ENCODE measurements around the gene DUS3L. TPM values are rescaled to one million over a fixed set of nuclear protein-coding genes. Genes with fewer than 3 reads are reported as not detected.

Gene DUS3L
- total RNA-seq, 1 experiment from 2014 or later, result 24.5 TPM

DNA sequence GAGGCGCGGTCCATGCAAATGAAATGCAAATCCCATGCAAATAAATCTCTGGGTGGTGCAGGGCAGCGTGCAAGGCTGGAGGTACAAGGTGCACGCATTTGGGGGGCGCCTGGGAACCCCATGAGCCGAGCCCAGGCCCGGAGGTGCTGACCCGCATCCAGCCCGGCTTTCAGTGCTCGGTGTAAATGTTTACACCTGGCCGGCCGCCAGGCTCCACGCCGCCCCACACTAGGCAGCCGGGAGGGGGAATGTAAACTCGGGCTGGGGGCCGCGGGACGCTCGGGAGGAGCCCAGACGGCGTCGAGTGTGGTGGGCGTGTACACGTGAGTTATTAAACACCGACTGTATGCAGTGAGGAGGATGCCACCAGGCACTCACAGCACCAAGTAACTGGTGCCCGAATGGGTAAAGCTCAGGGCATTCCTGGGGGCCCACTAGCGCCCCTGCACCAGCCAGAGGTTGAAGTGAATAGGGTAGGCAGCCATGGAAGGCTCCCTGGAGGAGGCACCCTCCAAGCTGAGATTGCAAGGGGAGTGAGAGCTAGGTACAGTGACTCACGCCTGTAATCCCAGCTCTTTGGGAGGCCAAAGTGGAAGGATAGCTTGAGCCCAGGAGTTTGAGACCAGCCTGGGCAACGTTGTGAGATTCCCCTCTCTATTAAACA, 31.4 kb upstream of the DUS3L start:
- DNase-seq (ENCODE audit: low read depth), result no peak

DNA sequence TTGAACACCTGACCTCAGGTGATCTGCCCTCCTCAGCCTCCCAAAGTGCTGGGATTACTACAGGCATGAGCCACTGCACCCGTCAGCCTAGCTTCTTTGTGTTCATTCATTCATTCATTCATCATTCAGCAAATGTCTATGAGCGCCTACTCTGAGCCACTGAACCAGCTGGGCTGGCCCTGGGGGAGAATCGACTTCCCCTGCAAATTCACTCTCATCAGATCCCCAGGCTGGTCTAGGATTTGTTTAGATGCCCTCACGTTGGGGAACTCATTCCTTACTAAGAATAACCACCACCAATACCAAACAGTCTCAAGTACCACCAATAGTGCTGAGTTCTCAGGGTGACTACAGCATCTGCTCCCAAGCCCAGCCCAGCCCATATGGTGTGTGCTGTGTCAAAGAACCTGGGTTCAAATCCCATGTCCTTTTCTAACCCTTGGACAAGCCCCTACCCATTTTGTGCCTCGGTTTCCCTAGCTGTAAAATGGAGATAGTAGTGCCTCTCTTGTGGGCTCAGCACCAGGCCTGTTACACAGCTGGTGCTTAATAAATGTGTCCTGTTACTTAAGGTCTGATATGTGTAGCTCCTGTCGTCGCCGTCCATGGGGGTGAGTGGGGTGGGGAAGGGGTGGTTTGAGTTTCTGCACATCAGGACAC, 30.7 kb upstream of the DUS3L start:
- DNase-seq (ENCODE audit: low read depth), result no peak

DNA sequence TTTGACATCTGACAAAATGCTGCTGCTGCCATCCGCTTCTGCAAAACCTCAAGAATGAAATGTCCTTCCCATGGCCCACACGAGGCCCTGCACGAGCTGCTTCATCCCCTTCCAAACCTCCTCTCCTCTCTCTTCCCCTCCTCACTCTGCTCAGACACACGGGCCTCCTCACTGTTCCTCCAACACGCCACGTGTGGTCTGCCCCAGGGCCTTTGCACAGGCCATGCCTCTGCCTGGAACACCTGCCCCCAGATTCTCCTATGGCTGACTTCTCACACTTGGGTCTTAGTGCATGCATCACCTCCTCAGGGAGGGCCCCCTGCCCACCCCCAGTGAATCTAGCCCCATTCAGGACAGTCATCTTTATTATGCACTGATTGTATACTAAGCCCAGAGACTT, 29.8 kb upstream of the DUS3L start:
- DNase-seq (ENCODE audit: low read depth), result no peak

DNA sequence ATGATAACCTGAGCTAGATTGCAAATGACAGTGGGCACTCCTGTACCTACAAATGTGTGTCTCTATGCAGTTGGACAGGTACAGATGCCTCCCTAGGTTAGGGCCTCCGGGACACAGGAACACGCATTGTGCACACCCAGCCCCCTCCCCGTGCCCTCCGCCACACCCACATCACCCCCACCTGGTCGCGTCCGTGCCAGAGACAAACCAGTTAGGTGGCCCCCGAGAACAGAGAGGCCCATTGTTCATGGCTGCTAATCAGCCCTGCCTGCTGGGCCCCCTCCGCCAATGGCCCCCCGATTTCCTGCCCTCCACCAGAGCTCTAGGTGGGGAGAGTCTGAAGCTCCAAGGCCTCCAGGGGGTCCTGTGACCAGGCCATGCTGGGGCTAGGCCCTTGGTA, 27.6 kb upstream of the DUS3L start:
- no peak for DNase-seq (ENCODE audit: low read depth)

DNA sequence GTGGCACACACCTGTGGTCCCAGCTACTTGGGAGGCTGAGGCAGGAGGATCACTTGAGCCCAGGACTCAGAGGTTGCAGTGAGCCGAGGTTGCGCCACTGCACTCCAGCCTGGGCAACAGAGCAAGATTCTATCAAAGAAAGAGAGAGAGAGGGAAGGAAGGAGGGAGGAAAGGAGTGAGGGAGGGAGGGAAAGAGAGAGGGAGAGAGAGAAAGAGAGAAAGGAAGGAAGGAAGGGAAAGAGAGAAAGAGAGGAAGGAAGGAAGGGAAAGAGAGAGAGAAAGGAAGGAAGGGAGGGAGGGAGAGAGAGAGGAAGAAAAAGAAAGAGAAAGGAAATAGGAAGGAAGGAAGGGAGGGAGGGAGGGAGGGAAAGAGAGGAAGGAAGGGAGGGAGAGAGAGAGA, 26.3 kb upstream of the DUS3L start:
- DNase-seq (ENCODE audit: low read depth), result no peak

DNA sequence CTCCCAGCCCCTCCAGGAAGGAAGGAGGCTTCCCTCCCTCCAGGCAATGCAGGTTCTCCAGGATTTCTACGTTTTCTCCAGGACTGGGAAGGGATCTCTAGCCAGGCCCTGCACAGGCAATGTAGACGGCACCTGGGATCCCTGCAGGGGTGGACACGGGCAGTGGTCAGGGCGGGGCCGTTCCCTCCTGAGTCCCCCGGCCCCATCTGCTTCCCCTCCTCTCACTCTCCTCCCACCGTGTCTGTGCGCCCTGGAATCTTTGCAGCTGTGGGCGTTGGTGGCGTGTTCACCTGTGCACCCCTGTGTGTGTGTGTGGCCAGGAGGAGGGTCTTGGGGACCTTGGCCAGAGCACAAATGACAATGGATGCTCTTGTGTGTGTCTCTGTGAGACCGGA, 23.9 kb upstream of the DUS3L start:
- DNase-seq (ENCODE audit: low read depth), result no peak

DNA sequence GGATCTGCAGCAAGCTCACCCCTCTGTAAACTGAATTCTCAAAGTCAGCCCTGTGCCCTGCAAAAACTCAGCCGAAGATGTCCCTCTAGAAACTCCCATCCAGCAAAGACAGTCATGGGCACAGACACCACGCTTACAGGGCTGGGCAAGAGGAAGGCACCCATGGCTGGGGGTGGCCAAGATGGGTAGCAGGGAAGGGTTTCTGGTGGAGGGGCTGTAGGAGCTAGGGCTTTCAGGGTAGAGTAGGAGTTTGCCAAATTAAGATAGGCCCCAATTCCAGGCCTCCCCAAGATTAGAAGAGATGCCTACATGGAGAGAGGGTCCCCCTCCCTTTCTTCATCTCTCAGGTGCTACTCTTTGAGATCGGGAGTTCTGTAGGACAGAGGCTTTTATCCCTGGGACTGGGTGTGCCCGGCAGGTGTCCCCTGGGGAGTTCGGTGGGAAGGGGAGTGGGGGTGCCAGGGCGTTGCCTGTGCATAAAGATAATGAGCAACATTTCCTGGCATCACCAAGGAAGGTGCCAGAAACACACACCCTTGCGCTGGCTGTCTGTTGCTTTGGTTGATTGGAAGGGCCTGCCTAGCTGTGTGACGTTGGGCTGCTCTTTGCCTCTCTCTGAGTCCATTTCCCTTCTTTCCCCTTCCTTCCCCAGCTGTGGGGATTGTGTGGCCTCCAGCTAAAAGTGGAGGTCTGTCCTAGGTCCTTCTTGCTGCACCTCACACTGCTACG, 23.3 kb upstream of the DUS3L start:
- DNase-seq (ENCODE audit: low read depth), result no peak

DNA sequence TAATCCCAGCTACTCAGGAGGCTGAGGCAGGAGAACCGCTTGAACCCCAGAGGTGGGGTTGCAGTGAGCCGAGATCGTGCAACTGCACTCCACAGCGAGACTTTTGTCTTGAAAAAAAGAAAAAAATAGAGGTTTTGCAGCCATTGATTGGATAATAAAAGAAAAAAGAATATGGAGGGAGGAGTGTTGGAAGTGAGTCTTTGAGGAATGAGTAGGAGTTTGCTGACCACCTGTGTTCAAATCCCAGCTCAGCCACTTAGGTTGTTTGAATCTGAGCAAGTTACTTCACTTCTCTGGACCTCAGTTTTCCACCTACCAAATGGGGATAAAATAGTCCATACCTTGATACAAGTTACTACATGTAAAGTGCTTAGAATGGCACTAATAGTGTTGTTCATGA, 20.2 kb upstream of the DUS3L start:
- no peak for DNase-seq (ENCODE audit: low read depth)

DNA sequence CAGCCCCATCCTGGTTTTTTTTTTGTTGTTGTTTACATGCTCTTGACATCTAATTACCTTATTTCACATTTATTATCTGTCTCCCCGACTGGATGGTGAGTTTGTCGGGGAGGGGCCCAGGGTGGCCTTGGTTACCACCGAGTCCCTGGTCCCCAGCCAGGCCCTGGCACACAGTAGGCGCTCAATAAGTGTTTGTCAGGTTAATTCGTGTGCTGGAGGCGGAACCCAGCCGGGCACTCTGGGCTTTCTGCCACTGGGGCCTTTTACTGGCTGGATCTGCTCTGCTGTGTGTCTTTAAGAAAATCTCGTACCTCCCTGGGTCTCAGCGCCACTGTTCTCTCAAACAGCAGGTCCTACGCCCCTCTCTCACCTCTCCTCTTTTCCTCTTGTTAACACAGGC, 18.5 kb upstream of the DUS3L start:
- DNase-seq (ENCODE audit: low read depth), result no peak

DNA sequence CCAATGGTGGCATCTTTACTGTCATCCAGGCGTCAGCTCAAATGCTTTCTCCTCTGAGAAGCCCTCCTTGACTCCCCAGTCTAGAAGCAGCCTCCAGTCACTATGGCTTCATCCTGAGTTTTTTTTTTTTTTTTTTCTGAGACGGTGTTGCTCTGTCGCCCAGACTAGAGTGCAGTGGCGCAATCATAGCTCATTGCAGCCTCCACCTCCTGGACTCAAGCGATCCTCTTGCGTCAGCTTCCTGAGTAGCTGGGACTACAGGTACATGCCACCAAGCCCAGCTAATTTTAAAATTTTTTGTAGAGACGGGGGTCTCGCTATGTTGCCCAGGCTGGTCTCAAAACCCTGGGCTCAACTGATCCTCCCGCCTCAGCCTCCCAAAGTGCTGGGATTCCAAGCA, 18.1 kb upstream of the DUS3L start:
- DNase-seq (ENCODE audit: low read depth), result no peak

DNA sequence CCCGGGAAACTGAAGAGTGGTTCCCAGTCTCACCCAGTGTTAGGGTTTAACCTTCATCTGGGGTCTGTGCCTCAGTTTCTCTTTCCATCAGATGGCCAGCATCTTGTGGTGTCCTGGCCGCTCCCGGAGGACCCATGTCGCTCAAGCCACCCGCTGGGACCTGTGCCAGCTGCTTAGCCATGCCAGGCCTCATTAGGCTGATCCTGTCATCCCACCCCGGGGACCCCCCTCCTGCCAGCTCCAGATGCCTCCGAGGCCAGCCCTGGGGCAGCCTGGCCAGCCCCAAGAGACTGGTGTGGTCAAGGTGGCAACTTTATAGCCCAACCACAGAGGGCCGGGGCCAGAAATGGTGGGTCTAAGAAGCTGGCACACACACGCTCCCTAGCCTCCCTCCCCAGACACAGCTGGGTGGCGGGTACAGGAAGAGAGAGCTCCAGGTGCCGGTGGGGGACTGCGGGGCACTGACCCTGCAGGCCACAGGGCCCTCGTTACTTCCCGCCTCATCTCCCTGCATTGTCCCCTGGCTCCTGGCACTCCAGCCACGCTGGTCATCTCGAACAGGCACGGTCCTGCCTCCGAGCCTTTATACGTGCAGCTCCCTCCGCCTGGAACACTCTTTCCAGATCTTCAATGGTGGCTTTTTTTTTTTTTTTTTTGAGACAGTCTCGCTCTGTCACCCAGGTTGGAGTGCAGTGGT, 17.3 kb upstream of the DUS3L start:
- DNase-seq (ENCODE audit: low read depth), result no peak

DNA sequence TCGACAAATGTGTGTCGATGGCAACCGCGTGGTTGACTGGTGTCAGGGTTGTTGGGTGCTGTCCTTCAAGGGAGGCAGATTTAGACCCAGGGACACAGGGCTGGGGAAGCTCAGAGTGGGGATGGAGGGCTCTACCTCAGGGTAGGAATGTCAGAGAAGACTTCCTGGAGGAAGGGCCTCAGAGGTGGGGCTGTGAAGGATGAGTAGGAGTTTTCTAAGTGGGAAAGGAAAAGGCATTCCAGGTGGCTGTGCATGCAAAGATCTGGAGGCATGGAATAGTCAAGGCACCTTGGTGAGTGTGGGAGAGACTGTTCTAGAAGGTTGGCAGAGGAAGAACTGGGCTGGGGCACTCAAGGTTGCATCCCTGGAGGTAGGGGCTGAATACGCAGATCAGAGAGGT, 15.9 kb upstream of the DUS3L start:
- no peak for DNase-seq (ENCODE audit: low read depth)

DNA sequence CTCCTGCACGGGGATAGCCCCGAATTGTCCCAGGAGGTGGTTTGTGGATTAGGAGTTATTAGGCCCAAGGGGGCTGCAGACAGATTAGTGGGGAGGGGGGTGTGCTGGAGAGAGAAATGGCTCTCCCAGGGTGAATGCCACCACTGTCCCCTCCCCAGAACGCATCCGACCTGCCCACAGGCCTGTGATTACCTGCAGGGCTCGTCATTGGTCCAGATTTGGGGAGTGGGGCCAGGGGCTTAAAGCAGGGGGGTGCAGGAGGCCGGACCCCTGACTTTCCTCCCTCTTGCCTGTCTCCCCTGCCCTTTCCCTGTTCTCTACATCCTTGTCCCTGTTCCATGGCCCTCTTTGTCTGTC, 15.1 kb upstream of the DUS3L start:
- no peak for DNase-seq (ENCODE audit: low read depth)

DNA sequence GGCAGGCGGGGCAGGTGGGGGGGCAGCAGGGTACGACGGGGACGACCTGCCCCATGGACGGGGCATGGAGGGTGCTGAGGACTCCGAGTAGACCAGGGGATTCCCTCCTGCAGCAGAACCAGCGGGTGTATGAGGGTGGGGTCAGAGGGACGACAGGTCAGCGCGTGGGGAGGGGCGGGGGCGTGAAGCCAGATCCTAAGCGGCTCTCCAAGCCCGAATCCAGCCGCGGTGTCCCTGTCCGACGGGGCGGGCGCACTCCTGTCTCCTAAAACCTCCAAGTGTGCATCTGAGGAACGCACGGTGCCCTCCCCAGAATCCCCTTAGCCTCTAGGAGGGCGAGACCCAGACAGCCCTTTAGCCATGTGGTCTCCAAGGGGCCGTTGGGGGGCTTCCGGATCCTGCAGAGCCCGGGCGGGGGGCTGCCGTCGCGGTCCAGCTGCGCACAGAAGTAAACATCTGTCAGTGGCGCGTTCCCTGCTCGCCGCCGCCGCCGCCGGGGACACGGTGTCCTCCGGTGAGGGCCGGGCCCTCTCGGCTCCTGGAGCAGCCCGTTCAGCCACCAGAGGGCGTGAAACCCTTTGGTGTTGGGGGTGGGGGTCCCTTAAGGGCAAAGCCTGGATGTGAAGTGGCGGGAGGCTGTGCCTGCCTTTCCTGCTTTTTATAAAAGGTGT, 14.6 kb upstream of the DUS3L start:
- peak; percentile 37 for DNase-seq (ENCODE audit: low read depth)

DNA sequence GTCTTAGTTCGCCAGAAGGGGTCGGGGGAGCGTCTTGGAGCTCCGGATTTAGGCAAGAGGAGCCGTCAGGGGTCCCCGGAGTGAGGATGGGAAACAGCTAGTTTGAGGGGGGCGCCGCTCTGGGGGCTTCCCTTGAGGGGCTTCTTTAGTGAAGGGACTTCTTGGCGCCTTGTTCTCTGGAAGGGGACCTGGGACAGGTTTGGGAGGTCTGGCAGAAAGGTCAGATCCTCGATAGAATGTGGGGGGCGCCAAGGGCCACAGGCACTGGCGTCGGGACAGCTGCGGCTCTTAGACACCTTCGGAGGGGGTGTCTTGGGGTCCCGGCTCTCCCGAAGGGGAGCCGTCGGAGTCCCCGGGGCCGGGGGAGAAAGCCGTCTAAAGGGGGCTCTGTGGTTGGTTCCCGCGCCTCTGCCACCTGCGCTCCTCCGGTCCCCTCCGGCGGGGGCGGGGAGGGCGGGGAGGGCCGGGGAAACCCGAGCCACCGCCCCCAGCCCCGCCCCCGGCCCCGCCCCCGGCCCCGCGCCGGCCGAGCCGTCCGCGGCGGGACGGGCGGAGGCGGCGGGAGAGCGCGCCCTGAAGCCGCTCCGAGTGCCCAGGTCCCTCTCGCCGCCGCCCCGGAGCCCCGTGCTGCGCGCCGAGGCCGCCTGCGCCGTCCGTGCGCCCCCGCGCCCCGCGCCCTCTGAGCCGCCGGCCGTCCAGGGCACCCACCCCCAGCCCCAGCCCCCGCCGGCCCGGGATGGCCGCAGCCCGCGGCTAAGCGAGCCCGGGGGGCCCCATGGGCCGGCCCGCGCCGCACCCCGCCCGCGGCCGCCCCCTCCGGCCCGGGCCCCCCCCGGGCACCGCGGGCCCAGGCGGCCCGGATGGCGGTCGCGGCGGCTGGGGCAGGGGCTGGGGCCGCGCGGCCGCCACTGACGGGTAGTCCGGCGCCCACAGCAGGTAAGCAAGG, 13.8 kb upstream of the DUS3L start, which contains the start of gene NRTN:
NRTN (plus strand) TSS at position 552 of the 946 bp plus-strand sequence. CDS start 19,099 bp downstream, outside the sequence.
- no peak for DNase-seq (ENCODE audit: low read depth)

DNA sequence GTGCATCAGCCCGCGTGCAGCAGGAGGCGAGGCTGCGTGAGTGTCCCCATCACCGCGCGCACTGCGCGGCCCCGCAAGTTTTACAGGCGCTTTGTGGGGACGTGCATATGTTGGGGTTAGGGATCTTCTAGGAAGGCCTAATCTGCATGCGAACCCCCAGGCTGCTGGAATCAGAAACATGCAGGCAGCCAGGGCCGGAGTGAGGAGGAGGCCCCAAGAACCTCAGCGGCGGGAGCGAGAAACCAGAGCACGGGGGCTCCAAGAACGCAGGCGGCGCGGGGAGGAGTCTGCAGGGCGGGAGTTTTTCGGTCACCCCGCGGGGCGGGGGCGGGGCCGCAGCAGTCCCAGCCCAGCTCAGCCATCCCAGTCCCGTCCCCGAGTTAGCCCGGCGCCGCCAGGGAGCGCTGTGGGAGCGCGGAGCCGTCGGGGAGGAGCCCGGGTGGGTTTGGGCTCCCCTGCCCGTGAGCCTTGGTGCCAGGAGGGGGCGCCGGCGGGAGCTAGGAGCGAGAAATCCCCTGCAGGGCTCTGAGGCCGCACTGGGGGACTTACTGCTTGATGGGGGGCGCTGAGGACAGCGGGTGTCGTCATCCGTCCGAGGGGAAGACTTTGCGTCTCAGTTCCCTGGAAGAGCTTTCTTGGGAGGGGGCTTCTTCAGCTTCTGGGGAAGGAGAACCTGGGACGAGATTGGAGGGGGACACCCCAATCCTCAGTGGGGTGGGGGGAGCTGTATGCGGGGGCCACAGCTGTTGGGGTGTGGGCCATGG, 13.0 kb upstream of the DUS3L start:
- DNase-seq (ENCODE audit: low read depth), result peak; percentile 76

DNA sequence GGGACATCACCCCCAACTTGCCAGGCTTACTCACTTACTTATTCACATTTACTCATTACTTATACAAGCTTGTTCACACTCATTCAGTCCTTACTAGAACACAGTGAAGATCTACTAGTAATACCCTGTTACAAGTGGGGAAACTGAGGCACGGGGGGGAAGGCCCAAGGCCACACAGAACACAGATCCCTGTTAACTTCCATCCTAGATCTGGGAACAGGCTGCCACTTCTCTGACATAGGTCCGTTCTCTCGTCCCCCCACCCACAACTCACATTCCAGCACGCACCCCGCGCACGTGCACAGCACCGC, 12.4 kb upstream of the DUS3L start:
- DNase-seq (ENCODE audit: low read depth), result no peak

DNA sequence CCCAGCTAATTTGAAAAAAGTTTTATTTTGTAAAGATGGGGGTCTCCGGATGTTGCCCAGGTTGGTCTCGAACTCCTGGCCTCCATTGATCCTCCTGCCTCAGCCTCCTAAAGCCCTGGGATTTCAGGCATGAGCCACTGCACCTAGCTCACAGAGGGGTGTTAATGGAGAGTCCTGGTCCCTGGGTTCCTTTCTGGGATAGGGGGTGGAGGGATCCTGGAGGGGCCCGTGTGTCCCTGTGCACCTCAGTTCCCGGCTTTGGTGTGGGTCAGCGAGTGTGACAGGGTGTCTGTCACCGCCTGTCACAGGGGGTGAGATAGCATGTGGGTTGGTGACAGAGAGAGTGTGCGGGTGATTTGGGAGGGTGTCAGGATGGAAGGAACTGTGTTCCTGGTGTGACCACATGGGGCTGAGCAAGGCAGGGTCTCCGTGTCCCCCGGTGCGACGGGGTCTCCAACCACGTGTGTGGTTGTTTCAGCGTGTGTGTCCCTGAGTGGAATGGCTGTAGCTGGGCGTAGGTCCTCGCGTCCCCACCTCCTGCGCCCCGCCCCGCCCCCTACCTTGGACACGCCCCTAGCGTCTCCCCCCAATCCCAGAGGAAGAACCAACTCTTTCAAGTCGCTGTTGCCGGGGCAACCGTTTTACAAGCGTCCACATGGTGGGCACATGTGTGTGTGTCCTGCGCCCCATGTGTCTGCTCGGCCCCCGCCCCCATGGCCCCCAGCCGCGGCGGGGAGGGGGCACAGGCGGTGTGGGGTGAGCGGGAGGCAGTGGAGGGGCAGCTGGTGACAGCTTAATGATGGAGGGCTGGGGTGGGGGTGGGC, 11.0 kb upstream of the DUS3L start:
- peak; percentile 53 for DNase-seq (ENCODE audit: low read depth)
